IMR-90 (cell line): ENCODE results near the gene MGAT4A.

Source experiments
- CEBPB ChIP-seq: IDR thresholded peaks from 2 replicates; pipeline ENCODE4 v1.6.1; 2012; ENCODE audit warnings: low read depth, low read length, improper control_type of control experiment
- CTCF ChIP-seq: conservative IDR thresholded peaks from 2 replicates; pipeline ENCODE4 v1.5.1; 2012; ENCODE audit warnings: mild to moderate bottlenecking, low read depth, low read length, improper control_type of control experiment
- NFE2L2 ChIP-seq: fragments of 150-350 bp; IDR thresholded peaks from 2 replicates; pipeline ENCODE4 v1.6.1; 2016; ENCODE audit warnings: low read depth, mild to moderate bottlenecking, low read length
- POLR2A ChIP-seq: IDR thresholded peaks from 2 replicates; pipeline ENCODE4 v1.6.1; 2012; ENCODE audit warnings: mild to moderate bottlenecking, low read depth, low read length

- TF ChIP-seq CTCF (no peak), CEBPB (no peak), NFE2L2 (no peak), POLR2A (no peak)
Observed at GRCh38 chr2:98570356-98570755, 160.6 kb downstream of the MGAT4A start.
